Lower leg skin (tissue), 4 donors: ENCODE data around the gene RYR2. TPM values are rescaled to one million over a fixed set of nuclear protein-coding genes. Genes with fewer than 3 reads are reported as not detected.

Experiments
- DNase-seq, 2 donors: peaks; one replicate each; pipeline ENCODE4 v3.0.0-alpha.2; 2019; ENCODE audit warnings: low spot score in 2 of 2
- H3K4me3 ChIP-seq: fragments of 200-600 bp; sonication (generic); 2 replicates; pipeline ENCODE4 v1.5.1; 2017; ENCODE audit warnings: mild to moderate bottlenecking, low read depth; ENCODE audit not compliant: poor library complexity, severe bottlenecking
- POLR2A ChIP-seq, 2 donors: fragments of 450-650 bp; IDR thresholded peaks; one replicate each; pipeline ENCODE4 v1.6.1; 2016 to 2017; ENCODE audit warnings: antibody characterized with exemption in 2 of 2, mild to moderate bottlenecking in 1 of 2, moderate library complexity in 1 of 2
- WGBS, 2 donors: methylation state at CpG; one replicate each; pipeline ENCODE4 v1.1.5; 2018; 5-methylcytosine and 5-hydroxymethylcytosine counted together
- intact Hi-C: fragments of 100-400 bp; cut with DNase I; formaldehyde crosslinking; loops from one replicate; pipeline ENCODE4 v1.15.0; 2023; ENCODE audit warnings: low total_unique reads
- total RNA-seq, 4 donors: library from RNA; depleted of rRNA; stranded (reverse); fragments of >200 nt; gene quantifications; one replicate each; pipeline ENCODE4 v1.1.0, GENCODE V29; 2016
- TF ChIP-seq, protein P1 (sequence below), 3 donors: fragments of 450-650 bp; IDR thresholded peaks; one replicate each; pipeline ENCODE4 v1.5.1; 2016; ENCODE audit warnings: antibody characterized with exemption in 3 of 3, mild to moderate bottlenecking in 3 of 3, moderate library complexity in 2 of 3

RYR2 gene
- total RNA-seq, 4 donors from 2014 or later = 0.19 to 0.97 (median 0.66) TPM

DNA sequence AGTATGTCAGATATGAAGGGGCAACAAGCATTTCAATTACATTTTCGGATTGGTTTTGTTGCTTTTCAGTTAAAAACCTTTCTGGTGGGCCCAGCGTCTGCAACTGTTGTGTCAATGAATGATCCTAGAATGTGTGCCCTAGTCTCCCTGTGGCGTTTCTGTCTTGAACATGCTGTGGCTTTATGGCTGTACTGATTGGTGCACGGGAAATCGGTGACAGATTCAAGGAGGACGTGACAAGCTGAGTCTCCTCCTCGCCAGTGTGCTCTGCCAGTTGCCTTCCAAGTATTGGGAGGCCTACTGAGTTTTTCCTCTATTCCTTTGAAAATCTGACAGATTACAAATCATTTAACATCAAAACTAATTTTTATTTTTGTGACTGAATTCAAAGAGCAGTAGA lies 721.2 kb downstream of the RYR2 start:
- intact Hi-C loops = no loop called here
- H3K4me3 ChIP-seq = no peak overlapping the region
- DNase-seq = no peak
- no peak for TF ChIP-seq POLR2A (IDR thresholded peaks at IDR 0.05)
- WGBS, 2 donors = 74 to 84% methylated on average over 7 of the region's 7 CpGs

DNA sequence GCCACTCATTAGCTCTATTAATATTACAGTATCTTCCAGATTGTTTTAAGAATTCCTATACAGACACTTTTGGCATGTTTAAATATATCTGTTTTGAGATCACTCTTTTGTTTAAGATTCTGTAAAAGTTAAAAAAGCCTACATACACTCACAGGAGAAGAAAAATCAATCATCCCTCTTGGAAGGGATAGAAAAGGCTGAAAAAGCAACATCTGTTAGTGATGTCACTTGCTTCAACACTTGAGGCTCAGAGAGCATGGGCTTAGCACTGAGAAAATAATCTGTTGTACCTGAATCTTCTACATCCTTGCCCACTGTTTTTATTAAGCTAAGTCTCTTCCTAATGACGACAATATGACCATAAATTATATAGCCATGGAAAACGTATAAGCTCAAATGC lies 721.8 kb downstream of the RYR2 start:
- TF ChIP-seq, protein P1, sequence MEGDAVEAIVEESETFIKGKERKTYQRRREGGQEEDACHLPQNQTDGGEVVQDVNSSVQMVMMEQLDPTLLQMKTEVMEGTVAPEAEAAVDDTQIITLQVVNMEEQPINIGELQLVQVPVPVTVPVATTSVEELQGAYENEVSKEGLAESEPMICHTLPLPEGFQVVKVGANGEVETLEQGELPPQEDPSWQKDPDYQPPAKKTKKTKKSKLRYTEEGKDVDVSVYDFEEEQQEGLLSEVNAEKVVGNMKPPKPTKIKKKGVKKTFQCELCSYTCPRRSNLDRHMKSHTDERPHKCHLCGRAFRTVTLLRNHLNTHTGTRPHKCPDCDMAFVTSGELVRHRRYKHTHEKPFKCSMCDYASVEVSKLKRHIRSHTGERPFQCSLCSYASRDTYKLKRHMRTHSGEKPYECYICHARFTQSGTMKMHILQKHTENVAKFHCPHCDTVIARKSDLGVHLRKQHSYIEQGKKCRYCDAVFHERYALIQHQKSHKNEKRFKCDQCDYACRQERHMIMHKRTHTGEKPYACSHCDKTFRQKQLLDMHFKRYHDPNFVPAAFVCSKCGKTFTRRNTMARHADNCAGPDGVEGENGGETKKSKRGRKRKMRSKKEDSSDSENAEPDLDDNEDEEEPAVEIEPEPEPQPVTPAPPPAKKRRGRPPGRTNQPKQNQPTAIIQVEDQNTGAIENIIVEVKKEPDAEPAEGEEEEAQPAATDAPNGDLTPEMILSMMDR (IDR thresholded peaks at IDR 0.05) = no peak
- TF ChIP-seq POLR2A (IDR thresholded peaks at IDR 0.05) = no peak
- DNase-seq = no peak
- H3K4me3 ChIP-seq = no peak overlapping the region
- intact Hi-C loops = no loop called here
- 50 to 55% methylated on average over 2 of the region's 2 CpGs for WGBS, 2 donors

DNA sequence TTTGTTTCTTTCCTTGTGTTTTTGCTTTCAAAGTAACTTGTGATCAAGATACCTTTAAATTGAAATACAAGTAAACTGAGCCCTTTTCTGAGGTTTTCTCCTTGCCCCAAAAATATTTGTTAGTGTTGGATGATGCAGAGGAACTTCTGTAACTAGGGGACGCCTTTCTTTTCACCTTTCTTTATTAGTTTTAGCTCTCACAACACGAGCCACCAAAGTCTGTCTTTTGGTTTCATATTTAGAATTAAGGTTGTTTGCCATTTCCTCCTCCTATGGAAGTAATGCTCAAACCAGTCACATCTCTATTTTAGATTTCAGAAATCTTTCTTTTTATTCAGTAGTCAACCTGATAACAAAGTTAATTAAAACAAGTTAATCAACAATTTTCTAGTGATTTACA lies 727.9 kb downstream of the RYR2 start:
- 60 to 61% methylated on average over 2 of the region's 2 CpGs for WGBS, 2 donors
- no peak for TF ChIP-seq POLR2A (IDR thresholded peaks at IDR 0.05)
- TF ChIP-seq, protein P1 (IDR thresholded peaks at IDR 0.05) = no peak
- DNase-seq = no peak
- H3K4me3 ChIP-seq = no peak overlapping the region
- intact Hi-C loops = no loop called here

DNA sequence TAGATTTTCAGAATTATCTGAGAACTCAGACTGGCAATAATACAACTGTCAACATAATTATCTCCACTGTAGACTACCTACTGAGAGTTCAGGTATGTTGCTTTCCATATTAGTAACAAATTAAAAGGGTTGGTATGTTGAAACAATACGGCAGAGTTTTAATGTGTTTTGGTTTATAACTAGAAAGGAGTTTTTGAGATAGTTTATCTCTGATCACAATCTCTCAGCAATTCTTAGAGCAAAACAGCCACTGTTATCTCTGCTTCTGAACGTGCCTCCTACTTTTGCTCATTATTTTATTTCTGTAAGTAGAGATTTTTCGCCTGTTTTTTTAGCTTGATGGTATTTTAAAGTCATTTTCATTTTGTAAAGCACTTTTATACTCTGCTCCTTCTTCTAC lies 730.0 kb downstream of the RYR2 start:
- WGBS, 2 donors = 51 to 66% methylated on average over 3 of the region's 3 CpGs

DNA sequence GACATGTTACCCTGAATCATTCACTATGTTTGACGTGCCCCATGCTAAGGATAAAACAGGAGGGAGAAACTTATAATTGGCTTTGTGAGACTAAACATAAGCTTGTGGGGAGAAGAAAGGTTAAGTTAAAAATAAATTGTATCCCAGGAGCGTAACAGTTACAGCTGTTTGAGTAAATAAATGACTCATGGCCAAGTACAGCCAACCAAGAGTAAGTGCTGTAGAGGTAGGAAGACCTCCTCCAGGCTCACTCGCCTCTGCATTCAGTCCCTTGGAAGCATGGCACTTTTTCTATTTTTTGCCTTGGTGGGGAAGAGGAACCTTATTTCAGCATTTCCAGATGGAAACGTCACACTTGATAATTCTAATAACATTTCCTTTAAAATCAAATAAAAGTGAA lies 732.3 kb downstream of the RYR2 start:
- intact Hi-C loops = no loop called here
- no peak overlapping the region for H3K4me3 ChIP-seq
- no peak for TF ChIP-seq POLR2A (IDR thresholded peaks at IDR 0.05)
- TF ChIP-seq, protein P1 (IDR thresholded peaks at IDR 0.05) = no peak
- DNase-seq = no peak
- WGBS, 2 donors = 88 to 90% methylated on average over 4 of the region's 4 CpGs

More for the DNA sequence above, 730.0 kb downstream of the RYR2 start:
- intact Hi-C loops = no loop called here
- DNase-seq = no peak
- TF ChIP-seq POLR2A (IDR thresholded peaks at IDR 0.05) = no peak
- TF ChIP-seq, protein P1 (IDR thresholded peaks at IDR 0.05) = no peak
- no peak overlapping the region for H3K4me3 ChIP-seq

DNA sequence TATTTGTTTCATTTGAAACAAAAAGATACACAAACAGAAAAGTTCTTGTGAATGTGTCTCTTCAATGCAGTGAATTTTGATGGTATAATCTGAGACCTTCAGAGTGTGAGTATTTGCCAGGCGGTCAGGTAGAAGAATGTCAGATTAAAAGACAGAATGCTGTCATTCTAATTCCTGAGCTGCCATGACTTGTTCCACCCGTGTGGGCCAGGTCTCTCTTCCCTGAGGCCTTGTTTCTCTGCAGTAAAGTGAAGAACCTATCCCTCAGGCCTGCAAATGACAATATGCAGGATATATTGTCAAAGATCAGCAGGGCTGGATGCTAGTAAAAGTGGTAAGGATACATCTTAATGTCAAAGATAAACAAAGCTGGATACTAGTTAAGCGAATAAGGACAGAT lies 737.4 kb downstream of the RYR2 start:
- no peak for TF ChIP-seq POLR2A (IDR thresholded peaks at IDR 0.05)
- TF ChIP-seq, protein P1 (IDR thresholded peaks at IDR 0.05) = no peak
- intact Hi-C loops = no loop called here
- no peak overlapping the region for H3K4me3 ChIP-seq
- WGBS, 2 donors = 47 to 60% methylated on average over 3 of the region's 3 CpGs
- DNase-seq = no peak
